NK-92 treated with Interleukin-12 subunit alpha and Interleukin-12 subunit beta, amount 100 ng/mL, for 24 hours (cell line): ENCODE measurements around the gene TMEM203.
A peak's percentile ranks its signal among the peaks of the same experiment; 100 is the strongest.

Experiments
- DNase-seq: peaks from one replicate; lab custom pipeline; 2025; lab: John Stamatoyannopoulos, UW

Gene TMEM203

DNA sequence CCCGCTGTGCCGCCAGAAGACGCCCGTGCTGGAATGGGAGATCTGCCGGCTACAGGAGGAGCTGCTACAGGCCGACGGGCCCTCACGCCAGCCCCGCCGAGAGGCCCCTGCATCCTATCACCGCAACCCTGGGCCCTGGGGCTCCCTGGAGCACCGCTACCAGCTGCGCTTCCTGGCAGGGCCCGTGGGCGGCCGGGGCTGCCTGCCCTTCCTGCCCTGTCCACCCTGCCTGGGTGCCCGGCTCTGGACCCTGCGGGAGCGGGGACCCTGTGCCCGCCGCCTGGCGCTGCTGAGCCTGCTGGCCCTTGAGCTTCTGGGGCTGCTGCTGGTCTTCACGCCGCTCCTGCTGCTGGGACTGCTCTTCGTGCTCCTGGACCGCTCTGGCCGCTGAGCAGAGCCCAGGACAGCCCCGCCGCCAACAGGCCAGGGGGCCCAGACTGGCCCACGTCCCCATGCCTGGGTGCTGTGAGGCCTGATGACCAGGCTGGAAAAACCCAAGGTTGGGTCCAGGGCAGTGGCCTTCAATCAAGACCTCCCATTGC is 12.8 kb upstream of the TMEM203 start:
- DNase-seq = no peak

DNA sequence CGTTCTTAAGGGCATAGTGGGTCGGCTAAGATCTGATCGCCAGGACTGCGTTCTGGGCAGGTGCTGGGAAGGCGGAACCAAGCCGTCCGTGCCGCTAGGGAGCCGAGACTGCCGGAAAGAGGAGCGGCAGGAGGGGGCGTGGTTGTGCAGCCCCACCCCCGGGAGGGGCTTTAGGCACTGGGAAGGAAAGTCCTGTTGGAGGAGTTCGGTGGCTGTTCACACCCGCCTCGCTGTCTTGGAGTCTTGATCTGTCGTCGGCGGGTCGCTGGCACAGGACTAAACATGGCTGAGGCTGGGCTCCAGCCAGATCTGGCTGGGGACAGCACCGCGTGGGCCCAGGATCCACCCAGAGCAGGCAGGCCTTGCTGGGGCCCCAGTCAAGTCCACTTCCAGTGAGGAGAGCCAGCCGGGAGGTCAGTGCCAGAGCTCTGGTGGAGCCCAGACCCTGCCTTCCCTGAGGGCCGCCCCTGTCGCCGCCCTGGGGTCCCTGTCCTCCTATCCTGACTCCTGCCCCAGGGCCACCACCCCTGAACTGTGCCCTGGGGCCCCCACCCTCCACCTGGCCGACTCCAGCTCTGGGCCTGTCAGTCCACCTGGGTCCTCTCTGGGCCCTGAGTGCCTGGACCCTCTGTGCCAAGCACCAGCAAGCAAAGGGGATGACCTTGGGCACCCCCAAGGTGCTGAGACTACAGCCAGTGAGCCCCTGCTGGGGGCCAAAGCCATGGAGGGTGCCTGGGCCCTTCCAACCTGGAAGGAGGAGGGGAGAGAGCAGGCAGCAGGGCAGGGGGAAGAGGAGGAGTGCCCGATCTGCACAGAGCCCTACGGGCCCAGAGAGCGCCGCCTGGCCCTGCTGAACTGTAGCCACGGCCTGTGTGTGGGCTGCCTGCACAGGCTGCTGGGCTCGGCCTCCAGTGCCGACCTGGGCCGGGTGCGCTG is 12.1 kb upstream of the TMEM203 start:
- no peak for DNase-seq

DNA sequence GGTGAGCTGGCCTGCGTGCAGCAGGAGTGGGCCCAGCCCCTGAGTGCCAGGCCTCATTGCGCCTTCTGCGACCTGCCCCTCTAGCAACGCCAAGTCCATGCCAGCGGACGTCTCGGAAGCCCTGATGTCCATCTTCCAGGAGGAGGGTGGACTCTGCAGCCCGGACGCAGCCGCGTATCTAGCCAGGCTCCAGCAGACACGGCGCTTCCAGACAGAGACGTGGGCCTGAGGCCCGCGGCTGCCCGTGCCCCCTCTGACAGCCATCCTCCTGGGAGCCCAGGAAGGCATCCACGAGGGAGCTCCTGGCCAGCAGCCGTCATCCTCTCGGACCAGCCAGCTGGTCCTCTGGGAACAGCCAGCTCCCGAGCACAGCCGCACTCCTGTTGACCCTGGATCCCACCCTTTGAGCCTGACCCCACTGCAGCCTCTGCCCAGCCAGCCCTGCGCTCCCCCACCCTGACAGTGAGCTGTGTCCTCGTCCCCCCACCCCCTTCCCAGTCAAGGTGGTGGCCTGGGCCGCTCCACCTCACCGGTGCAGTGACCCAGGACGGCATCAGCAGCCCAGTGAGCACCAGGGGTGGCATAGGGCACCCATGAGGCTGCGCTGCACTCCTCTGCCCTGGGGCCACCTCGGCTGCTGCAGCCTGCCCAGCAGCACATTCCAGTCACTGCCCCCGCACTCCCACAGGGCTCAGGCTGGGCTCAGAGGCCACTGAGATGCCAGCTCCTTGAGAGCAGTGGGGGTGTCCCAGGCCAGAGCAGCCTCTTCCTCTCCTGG is 10.9 kb upstream of the TMEM203 start:
- DNase-seq = no peak

DNA sequence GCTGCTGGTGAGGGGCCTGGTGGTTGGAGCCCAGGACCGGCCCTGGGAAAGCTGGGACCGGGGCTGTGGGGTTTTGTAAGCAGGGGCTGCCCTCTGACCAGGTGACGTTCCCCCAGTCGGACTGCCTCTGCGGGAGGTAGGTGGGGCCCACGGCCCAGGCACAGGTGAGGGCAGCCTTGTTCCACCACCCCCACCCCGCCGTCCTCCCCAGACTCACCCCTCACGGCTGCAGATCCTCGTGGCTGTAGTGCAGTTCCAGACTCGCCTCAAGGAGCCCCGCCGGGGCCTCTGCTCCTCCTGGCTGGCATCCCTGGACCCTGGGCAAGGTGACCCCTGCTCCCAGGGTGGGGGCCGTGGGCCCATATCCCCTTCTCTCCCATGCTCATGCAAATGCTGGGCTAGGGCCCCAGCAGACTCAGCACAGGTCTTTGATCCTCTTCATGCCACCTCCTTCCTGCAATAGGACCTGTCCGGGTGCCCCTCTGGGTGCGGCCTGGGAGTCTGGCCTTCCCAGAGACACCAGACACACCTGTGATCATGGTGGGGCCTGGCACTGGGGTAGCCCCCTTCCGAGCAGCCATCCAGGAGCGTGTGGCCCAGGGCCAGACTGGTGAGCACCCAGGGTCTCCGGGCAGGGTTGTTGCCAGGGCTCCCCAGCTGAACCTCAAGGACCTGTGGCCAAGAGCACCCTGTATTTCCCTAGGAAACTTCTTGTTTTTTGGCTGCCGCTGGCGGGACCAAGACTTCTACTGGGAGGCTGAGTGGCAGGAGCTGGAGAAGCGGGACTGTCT is 9.9 kb upstream of the TMEM203 start:
- no peak for DNase-seq

GRCh38 chr9:137214620-137215019 is 9.2 kb upstream of the TMEM203 start:
- no peak for DNase-seq

DNA sequence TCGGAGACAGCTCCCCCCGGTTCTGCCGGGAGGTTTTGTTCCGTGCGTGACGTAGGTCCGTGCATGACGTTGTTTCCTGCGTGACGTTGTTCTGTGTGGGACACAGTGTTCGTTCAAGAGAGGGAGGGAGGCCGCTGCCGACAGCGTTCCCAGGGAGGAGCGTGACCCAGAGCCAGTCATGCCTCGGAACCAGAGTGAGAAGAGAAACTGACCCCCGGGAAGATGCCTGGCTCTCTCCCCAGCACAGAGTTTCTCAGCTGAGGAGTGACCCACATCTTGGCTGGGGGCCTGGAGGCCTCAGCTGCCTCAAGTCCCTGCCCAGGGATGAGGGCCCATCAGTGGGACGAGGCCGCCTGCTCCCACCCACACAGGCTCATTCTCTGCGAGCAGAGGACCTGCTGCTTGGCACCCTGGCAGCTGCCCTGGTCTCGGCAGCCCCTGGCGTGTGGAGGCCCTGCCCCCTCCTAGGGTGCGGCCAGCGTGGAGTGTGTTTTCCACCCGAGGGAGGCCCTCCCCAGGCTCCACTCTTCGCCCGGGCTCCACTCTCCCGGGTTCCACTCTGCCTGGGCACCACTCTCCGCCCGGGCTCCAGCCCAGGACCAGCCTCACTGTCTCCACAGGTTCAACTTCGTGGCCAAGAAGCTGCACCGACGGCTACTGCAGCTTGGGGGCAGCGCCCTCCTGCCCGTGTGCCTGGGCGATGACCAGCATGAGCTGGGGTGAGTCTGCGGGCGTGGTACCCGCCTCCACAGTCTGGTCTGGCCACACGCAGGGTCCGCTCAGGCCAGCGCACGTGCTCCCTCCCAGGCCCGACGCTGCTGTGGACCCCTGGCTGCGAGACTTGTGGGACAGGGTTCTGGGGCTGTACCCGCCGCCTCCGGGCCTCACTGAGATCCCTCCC is 8.0 kb upstream of the TMEM203 start:
- no peak for DNase-seq

- no peak for DNase-seq
Observed at GRCh38 chr9:137212520-137212919, 7.1 kb upstream of the TMEM203 start.

DNA sequence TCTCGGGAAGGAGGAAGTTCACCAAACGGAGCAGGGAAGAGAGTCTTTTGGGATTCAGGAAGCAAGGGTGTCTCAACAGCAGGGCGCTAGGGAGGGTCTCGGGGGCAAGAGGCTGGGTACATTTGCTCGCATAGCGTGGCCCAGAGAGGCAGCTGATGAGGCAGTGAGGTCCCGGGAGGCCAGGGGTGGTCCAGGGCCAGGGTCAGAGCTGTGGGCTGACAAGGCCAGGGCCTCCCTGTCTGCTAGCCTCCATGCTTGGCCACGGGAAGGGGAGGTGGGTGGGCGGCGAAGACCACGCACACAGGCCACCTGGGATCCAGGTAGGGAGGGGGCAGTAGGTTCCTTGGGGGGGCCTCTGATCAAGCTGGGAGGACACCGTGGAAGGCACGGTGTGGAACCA is 6.1 kb upstream of the TMEM203 start:
- DNase-seq = no peak

- no peak for DNase-seq
Observed at GRCh38 chr9:137206602-137207001, 1.2 kb upstream of the TMEM203 start.

DNA sequence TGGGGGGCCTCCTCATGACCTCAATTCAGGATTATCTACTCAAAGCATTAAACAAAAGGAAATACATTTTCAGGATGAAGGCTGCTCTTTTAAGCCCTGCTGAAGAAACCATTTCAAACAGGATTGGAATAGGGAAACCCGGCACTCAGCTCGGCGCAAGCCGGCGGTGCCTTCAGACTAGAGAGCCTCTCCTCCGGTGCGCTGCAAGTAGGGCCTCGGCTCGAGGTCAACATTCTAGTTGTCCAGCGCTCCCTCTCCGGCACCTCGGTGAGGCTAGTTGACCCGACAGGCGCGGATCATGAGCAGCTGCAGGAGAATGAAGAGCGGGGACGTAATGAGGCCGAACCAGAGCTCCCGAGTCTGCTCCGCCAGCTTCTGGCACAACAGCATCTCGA is 720 bp downstream of the TMEM203 start:
- no peak for DNase-seq

- DNase-seq = no peak
Observed at GRCh38 chr9:137202966-137203365, 2.5 kb downstream of the TMEM203 start.

GRCh38 chr9:137201205-137201868 is 4.1 kb downstream of the TMEM203 start:
- no peak for DNase-seq

GRCh38 chr9:137200311-137201204 is 4.9 kb downstream of the TMEM203 start, which contains the start of gene TPRN:
Gene TPRN, minus strand, starts transcription at chr9:137200741. Its CDS starts 30 bp downstream, at chr9:137200711.
- peak; percentile 97 for DNase-seq

- no peak for DNase-seq
Observed at GRCh38 chr9:137199411-137200121, 5.9 kb downstream of the TMEM203 start.

DNA sequence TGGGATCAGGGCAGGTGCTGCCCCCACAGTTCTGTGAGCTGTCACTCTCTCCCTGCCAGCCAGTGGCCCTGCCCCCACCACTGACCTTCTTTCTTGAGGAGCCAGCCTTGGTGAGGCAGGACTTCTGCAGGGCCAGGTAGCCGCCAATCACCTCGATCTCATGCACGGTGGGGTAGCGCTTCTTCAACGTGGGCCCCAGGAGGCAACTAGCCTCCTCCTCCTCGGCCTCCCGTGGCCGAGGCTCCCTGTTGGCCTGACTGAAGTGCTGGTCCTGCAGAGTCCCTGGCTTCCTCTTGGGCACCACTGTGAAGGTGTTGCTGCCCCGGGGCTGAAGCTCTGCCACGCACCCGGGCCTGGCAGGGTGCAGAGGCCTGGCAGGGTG is 6.6 kb downstream of the TMEM203 start:
- DNase-seq = no peak

GRCh38 chr9:137198051-137198901 is 7.2 kb downstream of the TMEM203 start:
- DNase-seq = no peak

DNA sequence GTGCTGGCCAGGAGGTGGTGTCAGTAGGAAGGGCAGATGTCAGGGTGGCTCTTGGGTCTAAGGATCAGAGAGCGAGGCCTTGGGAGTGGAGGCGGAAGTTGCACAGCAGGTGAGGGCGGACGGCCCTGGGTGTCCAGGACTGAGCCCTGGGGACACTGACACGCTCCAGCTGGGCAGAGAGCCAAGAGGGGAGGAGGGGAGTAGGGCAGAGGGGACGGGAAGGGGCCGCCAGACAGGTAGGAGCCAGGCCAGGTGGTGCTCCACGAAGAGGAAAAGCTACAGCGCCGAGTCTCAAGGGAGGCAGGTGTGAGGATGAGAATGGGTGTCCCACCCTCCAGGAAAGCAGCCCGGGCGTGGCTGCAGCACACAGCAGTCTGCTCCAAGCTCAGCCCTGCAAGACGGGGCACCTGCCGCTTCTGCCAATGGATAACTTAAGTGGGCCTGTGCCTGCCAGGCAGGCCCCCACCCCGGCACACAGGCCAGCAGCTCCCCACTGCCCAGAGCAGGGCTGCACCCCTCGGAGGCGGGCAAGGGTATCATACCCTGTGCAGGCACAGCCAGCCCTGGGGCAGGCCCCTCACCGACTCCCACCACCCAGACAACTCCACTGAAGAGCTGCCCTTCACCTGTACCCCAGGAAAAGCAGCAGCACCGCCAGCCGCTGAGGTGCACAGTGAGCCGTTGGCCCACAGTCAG is 9.8 kb downstream of the TMEM203 start:
- no peak for DNase-seq
